GM18858 (cell line): ENCODE data around the gene C5orf34.
"Not testable (repeated sequence)": the region's sequence is repeated elsewhere in the genome, so short reads cannot be mapped to it uniquely, and the experiment has no call there.

ENCODE experiments used
- ATAC-seq: cut with Tn5 transposase; IDR thresholded peaks from one replicate; pipeline ENCODE4 v1.9.1; 2021; ENCODE audit not compliant: unreplicated experiment

C5orf34 gene

GRCh38 chr5:43514816-43515677 is at the start of gene C5orf34:
Gene C5orf34 (minus strand): TSS chr5:43515148. CDS start chr5:43509339, 5,809 bp downstream.
- peak; percentile 94 for ATAC-seq

GRCh38 chr5:43564289-43564850 is 49.4 kb upstream of the C5orf34 start:
- no peak for ATAC-seq

GRCh38 chr5:43563321-43563720 is 48.4 kb upstream of the C5orf34 start:
- ATAC-seq: no peak

- no peak for ATAC-seq
These were observed 46.4 kb upstream of the C5orf34 start for GRCh38 chr5:43561356-43561755.

GRCh38 chr5:43560128-43560527 is 45.2 kb upstream of the C5orf34 start:
- no peak for ATAC-seq

- ATAC-seq: peak; percentile 88
These were observed 42.1 kb upstream of the C5orf34 start, which contains the start of gene PAIP1 for GRCh38 chr5:43556857-43557542. Gene PAIP1 (minus strand): TSS chr5:43557077. CDS start chr5:43556846, 231 bp downstream.

GRCh38 chr5:43556607-43556856 is 41.6 kb upstream of the C5orf34 start:
- not testable (repeated sequence) for ATAC-seq

- no peak for ATAC-seq
These were observed 41.1 kb upstream of the C5orf34 start for GRCh38 chr5:43555895-43556606.

GRCh38 chr5:43554497-43554896 is 39.5 kb upstream of the C5orf34 start:
- no peak for ATAC-seq

GRCh38 chr5:43553381-43553780 is 38.4 kb upstream of the C5orf34 start:
- ATAC-seq: no peak

GRCh38 chr5:43551731-43552130 is 36.8 kb upstream of the C5orf34 start:
- ATAC-seq: no peak

- ATAC-seq: not testable (repeated sequence)
These were observed 34.3 kb upstream of the C5orf34 start for GRCh38 chr5:43549272-43549671.

GRCh38 chr5:43548358-43548757 is 33.4 kb upstream of the C5orf34 start:
- ATAC-seq: no peak

- no peak for ATAC-seq
These were observed 32.6 kb upstream of the C5orf34 start for GRCh38 chr5:43547532-43547931.

GRCh38 chr5:43543434-43543833 is 28.5 kb upstream of the C5orf34 start:
- no peak for ATAC-seq

- no peak for ATAC-seq
These were observed 25.8 kb upstream of the C5orf34 start for GRCh38 chr5:43540746-43541145.

- no peak for ATAC-seq
These were observed 22.0 kb upstream of the C5orf34 start for GRCh38 chr5:43536972-43537371.

GRCh38 chr5:43533646-43534045 is 18.7 kb upstream of the C5orf34 start:
- ATAC-seq: no peak

- ATAC-seq: no peak
These were observed 15.7 kb upstream of the C5orf34 start for GRCh38 chr5:43530648-43531047.

- no peak for ATAC-seq
These were observed 8.7 kb upstream of the C5orf34 start for GRCh38 chr5:43523662-43524072.

GRCh38 chr5:43520615-43521014 is 5.7 kb upstream of the C5orf34 start:
- no peak for ATAC-seq
